NCI-H128 (cell line): ENCODE measurements around the gene OR2AE1.
A peak's percentile ranks its signal among the peaks of the same experiment; 100 is the strongest.
"Not testable (repeated sequence)": the region's sequence is repeated elsewhere in the genome, so short reads cannot be mapped to it uniquely, and the experiment has no call there.

Source experiments
- DNase-seq: peaks from one replicate; lab custom pipeline; 2025; ENCODE audit not compliant: unreplicated experiment; lab: John Stamatoyannopoulos, UW

The OR2AE1 gene

GRCh38 chr7:99876933-99877332, at the start of gene OR2AE1:
TSS of gene OR2AE1 (minus strand) at chr7:99877033. CDS start at chr7:99877033, 0 bp downstream.
- DNase-seq = no peak

GRCh38 chr7:99926321-99926720, 49.5 kb upstream of the OR2AE1 start:
- DNase-seq = no peak

GRCh38 chr7:99923200-99923599, 46.4 kb upstream of the OR2AE1 start:
- DNase-seq = no peak

GRCh38 chr7:99920149-99920548, 43.3 kb upstream of the OR2AE1 start:
- no peak for DNase-seq

GRCh38 chr7:99919814-99920112, 42.9 kb upstream of the OR2AE1 start:
- DNase-seq = no peak

GRCh38 chr7:99918959-99919813, 42.4 kb upstream of the OR2AE1 start, which contains the start of gene TRIM4:
TSS of gene TRIM4 (minus strand) at chr7:99919530. CDS start at chr7:99919401, 129 bp downstream.
- DNase-seq = peak; percentile 72

GRCh38 chr7:99910976-99911375, 34.1 kb upstream of the OR2AE1 start:
- DNase-seq = no peak

GRCh38 chr7:99901581-99901980, 24.7 kb upstream of the OR2AE1 start:
- no peak for DNase-seq

GRCh38 chr7:99899830-99900519, 23.1 kb upstream of the OR2AE1 start:
- no peak for DNase-seq

- DNase-seq = no peak
Observed at GRCh38 chr7:99898836-99899235, 22.0 kb upstream of the OR2AE1 start.

GRCh38 chr7:99898023-99898357, 21.2 kb upstream of the OR2AE1 start:
- no peak for DNase-seq

GRCh38 chr7:99897322-99898022, 20.6 kb upstream of the OR2AE1 start:
- DNase-seq = no peak

GRCh38 chr7:99894738-99895137, 17.9 kb upstream of the OR2AE1 start:
- DNase-seq = no peak

- DNase-seq = no peak
Observed at GRCh38 chr7:99893280-99893679, 16.4 kb upstream of the OR2AE1 start.

- DNase-seq = not testable (repeated sequence)
Observed at GRCh38 chr7:99890348-99890747, 13.5 kb upstream of the OR2AE1 start.

- DNase-seq = not testable (repeated sequence)
Observed at GRCh38 chr7:99888366-99888765, 11.5 kb upstream of the OR2AE1 start.

- no peak for DNase-seq
Observed at GRCh38 chr7:99881370-99881769, 4.5 kb upstream of the OR2AE1 start.

GRCh38 chr7:99876491-99876890, 342 bp downstream of the OR2AE1 start:
- no peak for DNase-seq

GRCh38 chr7:99868246-99868645, 8.6 kb downstream of the OR2AE1 start:
- no peak for DNase-seq

- not testable (repeated sequence) for DNase-seq
Observed at GRCh38 chr7:99867477-99867876, 9.4 kb downstream of the OR2AE1 start.

GRCh38 chr7:99863847-99864440, 12.9 kb downstream of the OR2AE1 start:
- DNase-seq = no peak
